NCI-H748 (cell line): ENCODE results near the gene ARHGAP30.

Experiments used
- DNase-seq: peaks from one replicate; lab custom pipeline; 2025; ENCODE audit not compliant: unreplicated experiment; lab: John Stamatoyannopoulos, UW

Gene ARHGAP30

GRCh38 chr1:161091796-161092507, 22.3 kb upstream of the ARHGAP30 start:
- DNase-seq: no peak

- no peak for DNase-seq
Observed at GRCh38 chr1:161091093-161091492, 21.4 kb upstream of the ARHGAP30 start.

- no peak for DNase-seq
Observed at GRCh38 chr1:161090617-161091016, 20.9 kb upstream of the ARHGAP30 start.

- DNase-seq: no peak
Observed at GRCh38 chr1:161089938-161090337, 20.2 kb upstream of the ARHGAP30 start.

GRCh38 chr1:161089251-161089924, 19.7 kb upstream of the ARHGAP30 start, which contains the start of gene NECTIN4:
TSS of gene NECTIN4 (minus strand) at chr1:161089558. CDS start at chr1:161089296, 262 bp downstream.
- no peak for DNase-seq

GRCh38 chr1:161088587-161089110, 19.0 kb upstream of the ARHGAP30 start:
- DNase-seq: no peak

GRCh38 chr1:161086457-161086856, 16.8 kb upstream of the ARHGAP30 start:
- DNase-seq: no peak

GRCh38 chr1:161085165-161085564, 15.5 kb upstream of the ARHGAP30 start:
- DNase-seq: no peak

- no peak for DNase-seq
Observed at GRCh38 chr1:161084597-161084988, 14.9 kb upstream of the ARHGAP30 start.

- no peak for DNase-seq
Observed at GRCh38 chr1:161083748-161084596, 14.3 kb upstream of the ARHGAP30 start.

- DNase-seq: no peak
Observed at GRCh38 chr1:161082996-161083747, 13.5 kb upstream of the ARHGAP30 start.

- no peak for DNase-seq
Observed at GRCh38 chr1:161082483-161082882, 12.8 kb upstream of the ARHGAP30 start.

- DNase-seq: no peak
Observed at GRCh38 chr1:161081519-161081918, 11.8 kb upstream of the ARHGAP30 start.

GRCh38 chr1:161080441-161081405, 11.0 kb upstream of the ARHGAP30 start:
- no peak for DNase-seq

GRCh38 chr1:161079436-161080110, 9.9 kb upstream of the ARHGAP30 start:
- no peak for DNase-seq

- no peak for DNase-seq
Observed at GRCh38 chr1:161077426-161077825, 7.7 kb upstream of the ARHGAP30 start.

- no peak for DNase-seq
Observed at GRCh38 chr1:161076410-161076809, 6.7 kb upstream of the ARHGAP30 start.

GRCh38 chr1:161074676-161075368, 5.1 kb upstream of the ARHGAP30 start:
- DNase-seq: peak; percentile 15
